GM10266 (cell line): ENCODE measurements around the gene HTR1D.

ENCODE experiments used
- DNase-seq: peaks from one replicate; pipeline ENCODE4 v3.0.0; 2012; ENCODE audit errors: extremely low spot score
- TF ChIP-seq, protein P1 (sequence below): IDR thresholded peaks from 2 replicates; pipeline ENCODE4 v1.5.1; 2012; ENCODE audit warnings: mild to moderate bottlenecking, low read depth; ENCODE audit not compliant: control insufficient read depth, insufficient read depth; ENCODE audit errors: missing control alignments

The HTR1D gene

DNA sequence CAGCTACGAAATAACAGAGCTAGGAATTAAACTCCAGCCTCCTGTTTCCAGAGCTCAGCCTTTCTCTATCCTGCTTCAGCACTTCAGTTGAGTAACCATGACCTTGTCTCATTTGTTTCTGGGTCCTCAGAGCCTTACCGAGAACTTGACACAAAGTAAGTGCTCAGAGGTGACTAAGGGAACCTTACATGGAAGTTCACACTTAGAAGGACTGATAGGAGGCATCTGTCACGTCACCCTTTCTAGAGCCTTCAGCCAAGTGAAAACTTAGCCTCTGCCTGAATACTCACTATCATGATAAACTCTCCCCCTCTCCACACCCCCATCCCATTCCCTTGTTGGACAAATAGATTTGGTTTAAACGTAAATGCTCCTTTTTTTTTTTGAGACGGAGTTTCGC is 38.9 kb downstream of the HTR1D start:
- TF ChIP-seq, protein P1, sequence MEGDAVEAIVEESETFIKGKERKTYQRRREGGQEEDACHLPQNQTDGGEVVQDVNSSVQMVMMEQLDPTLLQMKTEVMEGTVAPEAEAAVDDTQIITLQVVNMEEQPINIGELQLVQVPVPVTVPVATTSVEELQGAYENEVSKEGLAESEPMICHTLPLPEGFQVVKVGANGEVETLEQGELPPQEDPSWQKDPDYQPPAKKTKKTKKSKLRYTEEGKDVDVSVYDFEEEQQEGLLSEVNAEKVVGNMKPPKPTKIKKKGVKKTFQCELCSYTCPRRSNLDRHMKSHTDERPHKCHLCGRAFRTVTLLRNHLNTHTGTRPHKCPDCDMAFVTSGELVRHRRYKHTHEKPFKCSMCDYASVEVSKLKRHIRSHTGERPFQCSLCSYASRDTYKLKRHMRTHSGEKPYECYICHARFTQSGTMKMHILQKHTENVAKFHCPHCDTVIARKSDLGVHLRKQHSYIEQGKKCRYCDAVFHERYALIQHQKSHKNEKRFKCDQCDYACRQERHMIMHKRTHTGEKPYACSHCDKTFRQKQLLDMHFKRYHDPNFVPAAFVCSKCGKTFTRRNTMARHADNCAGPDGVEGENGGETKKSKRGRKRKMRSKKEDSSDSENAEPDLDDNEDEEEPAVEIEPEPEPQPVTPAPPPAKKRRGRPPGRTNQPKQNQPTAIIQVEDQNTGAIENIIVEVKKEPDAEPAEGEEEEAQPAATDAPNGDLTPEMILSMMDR = no peak
- DNase-seq = no peak

DNA sequence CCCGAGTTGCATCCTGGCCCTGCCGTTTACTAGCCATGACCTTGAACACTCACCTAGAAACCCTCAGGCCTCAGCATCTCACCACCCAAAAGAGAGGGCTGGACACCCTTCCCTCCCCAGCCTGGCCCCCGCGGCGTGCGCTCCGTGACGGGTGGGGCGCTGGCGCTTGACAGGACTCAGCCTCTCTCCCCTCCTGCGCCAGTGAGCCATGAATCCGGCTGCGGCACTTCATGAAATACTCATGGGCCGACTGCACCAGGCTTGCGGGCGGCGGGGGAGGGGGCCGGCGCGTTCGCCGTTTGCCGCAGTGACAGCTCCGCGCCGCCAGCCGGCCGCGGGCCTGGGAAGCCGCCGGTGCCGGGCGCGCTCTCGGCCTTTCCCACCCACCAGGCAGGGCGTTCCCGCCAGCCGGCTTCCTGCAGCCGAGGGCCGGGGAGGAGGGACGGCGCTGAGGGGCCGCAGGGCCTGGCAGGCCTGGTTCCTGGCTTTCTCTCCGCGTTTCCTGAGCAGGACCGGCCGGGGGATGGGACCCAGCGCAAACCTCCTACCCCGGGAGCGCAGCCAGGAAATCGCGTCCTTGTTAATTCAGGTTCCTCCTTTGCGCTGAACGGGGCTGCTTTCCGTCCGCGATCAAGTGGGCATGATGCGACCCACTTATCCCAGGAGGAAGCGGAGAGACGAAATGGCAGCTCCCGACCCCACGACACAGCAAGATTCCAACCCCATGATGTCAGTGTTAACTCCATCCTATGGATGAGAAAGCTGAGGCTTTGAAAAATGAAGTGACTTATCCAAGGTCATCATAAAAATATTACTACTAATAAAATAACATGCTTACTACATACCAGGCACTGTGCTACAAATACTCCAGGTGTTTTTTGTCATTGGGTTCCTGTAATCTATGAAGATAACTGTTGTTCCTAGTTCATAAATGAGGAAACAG is 39.6 kb downstream of the HTR1D start:
- TF ChIP-seq, protein P1 = peak; percentile 4

DNA sequence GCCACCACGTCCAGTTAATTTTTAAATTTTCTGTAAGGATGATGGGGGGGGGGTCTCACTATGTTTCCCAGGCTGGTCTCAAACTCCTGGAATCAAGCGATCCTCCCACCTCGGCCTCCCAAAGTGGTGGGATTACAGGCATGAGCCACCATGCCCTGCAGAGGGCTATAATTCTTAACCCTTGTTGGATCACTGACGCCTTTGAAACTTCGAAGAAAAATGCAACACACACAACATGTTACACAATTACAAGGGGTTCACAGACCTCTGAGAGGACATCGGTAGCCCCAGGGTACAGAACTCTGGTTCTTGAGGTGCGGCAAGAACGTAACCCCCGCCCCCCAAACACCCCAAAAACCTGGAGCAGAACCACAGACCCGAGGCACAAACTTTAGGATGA is 40.3 kb downstream of the HTR1D start:
- DNase-seq = no peak

More for the DNA sequence above, 39.6 kb downstream of the HTR1D start:
- peak; percentile 86 for DNase-seq

DNA sequence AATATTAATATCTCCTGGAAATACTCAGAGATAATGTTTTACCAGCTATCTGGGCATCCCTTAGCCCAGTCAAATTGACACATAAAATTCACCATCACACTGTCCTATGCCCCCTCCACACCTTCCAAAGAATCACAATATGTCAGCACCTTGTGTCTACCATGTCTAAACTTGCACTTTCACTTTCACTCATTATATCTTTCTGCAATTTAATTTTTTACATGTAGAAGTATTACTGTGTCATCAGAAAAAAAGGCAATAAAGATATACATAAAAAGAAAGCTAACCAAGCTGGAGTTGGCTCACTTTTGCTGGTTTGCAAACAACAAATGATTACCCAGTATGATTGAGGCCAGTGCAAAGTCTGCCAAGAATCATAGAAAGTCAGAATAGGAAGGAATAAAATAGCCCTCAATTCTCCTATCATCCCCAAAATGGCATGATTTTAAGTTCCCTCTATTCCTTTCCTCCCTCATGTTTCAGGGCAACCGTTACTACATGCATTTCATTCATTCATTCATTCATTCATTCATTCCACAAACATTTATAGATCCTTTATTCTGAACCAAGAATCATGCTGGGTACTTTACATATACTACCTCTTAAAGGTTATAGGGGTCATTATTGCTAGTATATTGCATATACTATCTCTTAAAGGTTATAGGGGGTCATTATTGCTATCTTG is 42.7 kb downstream of the HTR1D start:
- no peak for DNase-seq
- TF ChIP-seq, protein P1 = no peak

More for the DNA sequence above, 40.3 kb downstream of the HTR1D start:
- TF ChIP-seq, protein P1 = no peak

DNA sequence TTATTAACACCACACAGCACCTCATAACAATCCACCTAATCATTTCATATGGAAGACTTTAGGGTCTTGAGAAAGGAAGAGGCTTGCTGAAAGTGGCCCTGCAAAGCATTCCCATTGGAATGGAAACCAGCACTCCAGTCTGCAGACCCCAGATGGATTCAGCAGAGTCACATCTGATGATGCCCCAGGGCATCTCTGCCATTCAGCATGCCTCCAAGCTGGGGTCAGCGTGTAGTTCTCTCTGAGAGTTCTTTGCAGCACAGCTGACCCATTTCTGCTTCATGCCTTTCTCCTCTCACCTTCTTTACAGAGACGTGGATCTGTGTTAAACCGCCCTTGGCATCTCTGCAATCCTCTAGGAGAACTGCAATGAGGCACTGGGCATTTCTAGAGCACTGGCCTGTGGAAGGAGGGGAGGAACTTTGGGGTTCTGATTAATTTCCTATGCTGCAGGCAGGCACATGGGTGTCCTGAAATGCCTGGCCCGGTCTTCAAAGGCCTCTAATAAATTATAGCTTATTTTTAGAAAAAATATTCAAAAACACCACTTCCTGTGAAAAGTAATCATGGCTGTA is 46.0 kb downstream of the HTR1D start:
- TF ChIP-seq, protein P1 = no peak
- no peak for DNase-seq

DNA sequence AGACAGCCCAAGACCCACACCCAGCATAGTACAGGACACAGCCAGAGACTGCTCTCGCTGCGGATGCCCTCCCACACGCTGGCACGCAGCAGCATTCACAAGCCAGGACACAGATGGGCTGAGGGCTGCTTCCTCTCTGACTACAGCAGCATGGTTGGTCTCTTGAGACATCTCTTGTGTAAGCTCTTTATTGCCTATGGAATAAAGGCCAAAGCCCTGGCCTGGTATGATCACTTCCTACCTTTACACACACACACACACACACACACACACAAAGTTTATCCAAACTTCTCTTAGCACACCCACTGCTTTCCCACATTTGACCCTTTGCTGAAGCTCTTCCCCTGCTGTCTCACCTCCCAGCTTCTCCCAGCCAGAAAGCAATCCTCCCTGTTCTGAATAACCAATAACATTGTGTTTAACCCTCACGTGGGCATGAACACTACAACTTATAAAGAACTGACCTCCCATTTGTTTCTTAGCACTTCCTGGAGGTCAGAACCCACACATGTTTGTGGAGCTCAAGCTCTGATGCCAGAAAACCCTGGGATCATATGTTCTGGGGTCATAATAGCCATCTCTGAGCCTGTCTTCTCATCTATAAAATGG is 47.5 kb downstream of the HTR1D start:
- TF ChIP-seq, protein P1 = no peak
- DNase-seq = peak; percentile 62
